H1 (cell line): ENCODE results near the gene TNNC1. TPM values are rescaled to one million over a fixed set of nuclear protein-coding genes. Genes with fewer than 3 reads are reported as not detected.
A peak's percentile ranks its signal among the peaks of the same experiment; 100 is the strongest.

ENCODE experiments used
- CTCF ChIA-PET: fragments of 300-600 bp; sonication (Branson Sonifier 250); formaldehyde crosslinking; loops from one replicate; lab custom pipeline; 2021; ENCODE audit not compliant: partially characterized antibody; lab: Charles Lee
- POLR2A ChIA-PET: fragments of 300-600 bp; sonication (Branson Sonifier 250); formaldehyde crosslinking; loops from one replicate; lab custom pipeline; 2021; ENCODE audit warnings: inconsistent platforms; ENCODE audit not compliant: partially characterized antibody; lab: Charles Lee
- DNase-seq, 2 experiments: peaks; one replicate each; pipeline versions ENCODE4 v3.0.0 to v3.0.0-alpha.2; 2010 to 2022; ENCODE audit warnings: low spot score in 2 of 2, low read depth in 1 of 2, mixed read lengths in 1 of 2
- FAIRE-seq: peaks from 2 replicates; lab custom pipeline; 2011; peaks lifted over from hg19 to GRCh38; lab: Jason Lieb, UNC
- H2AFZ ChIP-seq: 2 replicates; pipeline ENCODE4 v1.8.1; 2012; ENCODE audit warnings: low read length, inconsistent platforms
- H2AK5ac ChIP-seq: 2 replicates; pipeline ENCODE4 v1.6.1; 2013; ENCODE audit warnings: low read depth, low read length
- H2BK120ac ChIP-seq: replicated peaks from 2 replicates; pipeline ENCODE3; 2013; ENCODE audit warnings: low read depth, low read length, inconsistent platforms
- H2BK12ac ChIP-seq: 2 replicates; pipeline ENCODE4 v1.6.1; 2013; ENCODE audit warnings: low read depth, low read length
- H2BK15ac ChIP-seq: 2 replicates; pipeline ENCODE4 v1.6.1; 2013; ENCODE audit warnings: low read length
- H2BK20ac ChIP-seq: 2 replicates; pipeline ENCODE4 v1.6.1; 2013; ENCODE audit warnings: low read length
- H2BK5ac ChIP-seq: 2 replicates; pipeline ENCODE4 v1.6.1; 2013; ENCODE audit warnings: low read depth, low read length
- H3K14ac ChIP-seq: 2 replicates; pipeline ENCODE4 v1.6.1; 2013; ENCODE audit warnings: inconsistent platforms; ENCODE audit not compliant: insufficient read length
- H3K18ac ChIP-seq: 2 replicates; pipeline ENCODE4 v1.6.1; 2013; ENCODE audit warnings: low read length; ENCODE audit errors: extremely low read depth
- H3K23ac ChIP-seq: 2 replicates; pipeline ENCODE4 v1.6.1; 2013; ENCODE audit warnings: inconsistent platforms; ENCODE audit not compliant: insufficient read length
- H3K23me2 ChIP-seq: 2 replicates; pipeline ENCODE4 v1.6.1; 2013; ENCODE audit warnings: low read depth, low read length
- H3K27ac ChIP-seq: 2 replicates; pipeline ENCODE4 v1.6.1; 2011; ENCODE audit warnings: low read depth, low read length, inconsistent platforms
- H3K27me3 ChIP-seq, 4 experiments: replicated peaks in 1 of 4; 1 replicate in 1 of 4; 2 replicates in 3 of 4; pipeline versions ENCODE4 v1.6.1 to v1.8.1; 2011 to 2013; ENCODE audit warnings: low read length in 3 of 4, mild to moderate bottlenecking in 3 of 4, inconsistent platforms in 2 of 4, mixed read lengths in 2 of 4, moderate library complexity in 1 of 4; ENCODE audit not compliant: control insufficient read depth in 3 of 4, insufficient read depth in 3 of 4; ENCODE audit errors: extremely low read depth in 1 of 4
- H3K36me3 ChIP-seq, 4 experiments: 2 replicates each; pipeline versions ENCODE4 v1.6.1 to v1.8.1; 2011 to 2013; ENCODE audit warnings: mild to moderate bottlenecking in 4 of 4, low read length in 3 of 4, moderate library complexity in 2 of 4, control low read depth in 1 of 4, inconsistent platforms in 1 of 4; ENCODE audit not compliant: insufficient read depth in 4 of 4, control insufficient read depth in 2 of 4
- H3K4ac ChIP-seq: replicated peaks from 2 replicates; pipeline ENCODE3; 2013; ENCODE audit warnings: low read length, low read depth, mixed read lengths, inconsistent platforms; ENCODE audit not compliant: insufficient read length
- H3K4me1 ChIP-seq, 4 experiments: replicated peaks in 1 of 4; 1 replicate in 1 of 4; 2 replicates in 3 of 4; pipeline versions ENCODE4 v1.6.1 to v1.8.1; 2011 to 2013; ENCODE audit warnings: low read length in 3 of 4, inconsistent platforms in 2 of 4, mixed read lengths in 1 of 4; ENCODE audit not compliant: insufficient read depth in 4 of 4, control insufficient read depth in 3 of 4
- H3K4me2 ChIP-seq, 2 experiments: 2 replicates each; pipeline versions ENCODE4 v1.6.1 to v1.8.1; 2011 to 2013; ENCODE audit warnings: low read depth in 2 of 2, low read length in 2 of 2, control low read depth in 1 of 2, inconsistent platforms in 1 of 2, mild to moderate bottlenecking in 1 of 2; ENCODE audit not compliant: insufficient read depth in 1 of 2
- H3K4me3 ChIP-seq, 4 experiments: fragments of 200-600, 300-600 bp in 1 of 4; sonication (generic), shearing (Covaris generic), sonication (Bioruptor Twin) in 1 of 4; 2 replicates each; pipeline versions ENCODE4 v1.5.1 to v1.8.1; 2011 to 2016; ENCODE audit warnings: low read length in 4 of 4, low read depth in 3 of 4, control low read depth in 2 of 4, inconsistent platforms in 2 of 4, mild to moderate bottlenecking in 2 of 4, mixed read lengths in 1 of 4, moderate library complexity in 1 of 4; ENCODE audit not compliant: insufficient read depth in 2 of 4; ENCODE audit errors: extremely low read depth in 1 of 4
- H3K56ac ChIP-seq: replicated peaks from 2 replicates; pipeline ENCODE3; 2013; ENCODE audit warnings: low read depth, mild to moderate bottlenecking, mixed read lengths, low read length, inconsistent platforms; ENCODE audit not compliant: insufficient read length
- H3K79me1 ChIP-seq: 2 replicates; pipeline ENCODE4 v1.6.1; 2013; ENCODE audit warnings: low read depth, low read length, control low read depth
- H3K79me2 ChIP-seq, 2 experiments: 2 replicates each; pipeline versions ENCODE4 v1.6.1 to v1.8.1; 2012 to 2013; ENCODE audit warnings: low read length in 2 of 2, mild to moderate bottlenecking in 2 of 2, inconsistent platforms in 1 of 2; ENCODE audit not compliant: insufficient read depth in 2 of 2, control insufficient read depth in 1 of 2
- H3K9ac ChIP-seq, 4 experiments: replicated peaks in 1 of 4; 1 replicate in 1 of 4; 2 replicates in 3 of 4; pipeline versions ENCODE4 v1.6.1 to v1.8.1; 2011 to 2013; ENCODE audit warnings: low read depth in 3 of 4, low read length in 3 of 4, control low read depth in 2 of 4, mild to moderate bottlenecking in 2 of 4, moderate library complexity in 2 of 4, inconsistent platforms in 1 of 4; ENCODE audit errors: extremely low read depth in 1 of 4
- H3K9me3 ChIP-seq, 2 experiments: 2 replicates each; pipeline versions ENCODE4 v1.6.1 to v1.8.1; 2012 to 2013; ENCODE audit warnings: mild to moderate bottlenecking in 2 of 2, moderate library complexity in 2 of 2, control low read depth in 1 of 2, inconsistent platforms in 1 of 2, low read depth in 1 of 2, low read length in 1 of 2, mixed read lengths in 1 of 2; ENCODE audit not compliant: insufficient read depth in 2 of 2
- H4K20me1 ChIP-seq, 2 experiments: replicated peaks in 1 of 2; 2 replicates each; pipeline versions ENCODE3 to v1.8.1; 2011 to 2013; ENCODE audit warnings: inconsistent platforms in 2 of 2, low read length in 2 of 2, mild to moderate bottlenecking in 1 of 2; ENCODE audit not compliant: insufficient read depth in 2 of 2, control insufficient read depth in 1 of 2
- H4K5ac ChIP-seq: 2 replicates; pipeline ENCODE4 v1.6.1; 2013; ENCODE audit warnings: low read length, low read depth, mixed read lengths, inconsistent platforms; ENCODE audit not compliant: insufficient read length
- H4K8ac ChIP-seq: 2 replicates; pipeline ENCODE4 v1.8.0; 2013; ENCODE audit warnings: mild to moderate bottlenecking, moderate library complexity, low read length, inconsistent platforms; ENCODE audit not compliant: insufficient read depth; ENCODE audit errors: extremely low read depth
- H4K91ac ChIP-seq: replicated peaks from 2 replicates; pipeline ENCODE3; 2013; ENCODE audit warnings: low read length, mixed read lengths, inconsistent platforms; ENCODE audit not compliant: insufficient read length
- CBX5 ChIP-seq: fragments of 300-800, 300-1000 bp; sonication (generic); IDR thresholded peaks from 2 replicates; pipeline ENCODE4 v1.7.1; 2016; ENCODE audit warnings: antibody characterized with exemption, low read length, low read depth
- TBP ChIP-seq: IDR thresholded peaks from 2 replicates; pipeline ENCODE4 v1.6.1; 2011; ENCODE audit warnings: low read depth, low read length, improper control_type of control experiment
- WGBS, 2 experiments: shearing (Covaris generic) in 1 of 2; methylation state at CpG; one replicate each; pipeline versions ENCODE4 v1.1.6 to v1.1.7; 2013 to 2015; ENCODE audit warnings: low lambda C conversion rate in 2 of 2, mixed read lengths in 2 of 2, inconsistent platforms in 1 of 2, low coverage in 1 of 2, missing lambda C conversion rate in 1 of 2; ENCODE audit not compliant: insufficient replicate concordance in 2 of 2, insufficient coverage in 1 of 2, insufficient read length in 1 of 2; ENCODE audit errors: extremely low coverage in 1 of 2, missing lambda C conversion rate in 1 of 2; 5-methylcytosine and 5-hydroxymethylcytosine counted together
- polyA plus RNA-seq, 7 experiments: library from polyadenylated mRNA; depleted of rRNA in 3 of 7; stranded (reverse) in 5 of 7; unstranded in 2 of 7; fragments of >200 nt in 5 of 7; fragments of 200-250 nt in 2 of 7; gene quantifications; 1 replicate in 5 of 7; 2 replicates in 1 of 7; 4 replicates in 1 of 7; pipeline versions ENCODE4 v1.2.1 to v1.2.3, GENCODE V29; 2011 to 2013; ENCODE audit warnings: missing spikeins in 2 of 7, mixed read lengths in 2 of 7
- total RNA-seq: library from RNA; stranded (reverse); fragmentation: NEBNext Ultra II Directional; extraction: Animal tissue kit (Norgen Biotek cat#: 25700); gene quantifications from 2 replicates; pipeline ENCODE4 v1.2.1, GENCODE V29; 2021

TNNC1 gene
- total and polyA plus RNA-seq, 2 of the 8 experiments (the other 6 are each of a cell fraction or from before 2014, with no cell fraction given): 5.8 to 16.4 TPM

GRCh38 chr3:52450489-52451236 is 3.2 kb downstream of the TNNC1 start:
- no peaks in the 10 kb centered on the region; the same call in 1 of the 2 replicates for H3K23me2 ChIP-seq
- WGBS, 2 experiments: 93% methylated on average over 9 of the region's 11 CpGs; no CpG with 5 or more reads in 1 of the 2 experiments
- peak overlapping the region; percentile 31 for H4K8ac ChIP-seq
- H3K4me1 ChIP-seq: peaks cover 0 to 24% (median 9%) of the 10 kb centered on the region in 4 experiments; a peak in 5 of 7 replicates
- H3K4ac ChIP-seq: peak overlapping the region; percentile 6
- no peak for FAIRE-seq
- peak overlapping the region; percentile 82 for H2BK12ac ChIP-seq
- H2BK120ac ChIP-seq: peak overlapping the region; percentile 13
- no peaks in the 10 kb centered on the region for H3K79me1 ChIP-seq
- H3K56ac ChIP-seq: no peak overlapping the region
- H2BK15ac ChIP-seq: peak overlapping the region; percentile 77; the same call in 1 of the 2 replicates
- POLR2A ChIA-PET: interaction anchor here (0.6 to 12.3 kb wide), 9 partner anchors 9 to 458 kb away, joined by 3 to 112 read pairs (median 4); partner anchors contain the start of gene UQCC5
- H3K27me3 ChIP-seq: 0 out of 7 replicates have a peak, but pooled peaks cover 0 to 2% (median 0%) of the 10 kb centered on the region in 4 experiments
- 0 out of 2 replicates have a peak overlapping the region, but pooled peaks have one; percentile 3 for H2AK5ac ChIP-seq
- H3K18ac ChIP-seq: no peak overlapping the region
- no peak overlapping the region for H3K9ac ChIP-seq
- H3K9me3 ChIP-seq: no peaks in the 10 kb centered on the region
- no peak overlapping the region for H3K4me3 ChIP-seq
- no peaks in the 10 kb centered on the region for H4K20me1 ChIP-seq
- H3K4me2 ChIP-seq: no peak overlapping the region
- no peak overlapping the region for H4K5ac ChIP-seq
- peak overlapping the region; percentile 48; the same call in 1 of the 2 replicates for H2BK20ac ChIP-seq
- CTCF ChIA-PET: interaction anchor here (0.7 to 12.8 kb wide), 5 partner anchors 19 to 199 kb away, joined by 3 to 109 read pairs (median 4); no protein-coding TSS in a partner anchor
- no peak overlapping the region for H3K14ac ChIP-seq
- H3K79me2 ChIP-seq: no peaks in the 10 kb centered on the region
- H2BK5ac ChIP-seq: peak overlapping the region; percentile 41
- peak overlapping the region; percentile 65 for H4K91ac ChIP-seq
- peak in 1 of 2 experiments; percentile 43 for DNase-seq
- H2AFZ ChIP-seq: no peak overlapping the region
- H3K27ac ChIP-seq: peak overlapping the region; percentile 11; the same call in 1 of the 2 replicates
- no peak overlapping the region for H3K23ac ChIP-seq
- H3K36me3 ChIP-seq: no peaks in the 10 kb centered on the region
- TF ChIP-seq CBX5 (no peak), TBP (no peak)
